Mesenchymal stem cell (in vitro differentiated cells and primary cell): ENCODE data around the gene EXOC6B.

Experiments
- DNase-seq: peaks from one replicate; pipeline ENCODE4 v3.0.0-alpha.2; 2013
- H2AFZ ChIP-seq: one replicate; pipeline ENCODE4 v1.6.1; 2013; ENCODE audit warnings: low read depth, mild to moderate bottlenecking, control low read depth, inconsistent platforms, low read length, moderate library complexity
- H2AK5ac ChIP-seq: 2 replicates; pipeline ENCODE4 v1.6.1; 2013; ENCODE audit warnings: low read length, moderate library complexity, mild to moderate bottlenecking, inconsistent platforms; ENCODE audit not compliant: severe bottlenecking
- H2BK120ac ChIP-seq: one replicate; pipeline ENCODE4 v1.6.1; 2013; ENCODE audit warnings: low read depth, mild to moderate bottlenecking, inconsistent platforms, low read length, moderate library complexity
- H2BK12ac ChIP-seq, 2 experiments: one replicate each; pipeline ENCODE4 v1.6.1; 2013; ENCODE audit warnings: inconsistent platforms in 2 of 2, low read length in 2 of 2, mild to moderate bottlenecking in 2 of 2, moderate library complexity in 2 of 2, control low read depth in 1 of 2
- H2BK15ac ChIP-seq: one replicate; pipeline ENCODE4 v1.6.1; 2013; ENCODE audit warnings: mild to moderate bottlenecking, low read depth, inconsistent platforms; ENCODE audit not compliant: poor library complexity, severe bottlenecking
- H2BK5ac ChIP-seq: 2 replicates; pipeline ENCODE4 v1.6.1; 2013; ENCODE audit warnings: low read depth, mild to moderate bottlenecking, low read length, control low read depth, inconsistent platforms; ENCODE audit not compliant: poor library complexity, severe bottlenecking
- H3K14ac ChIP-seq, 2 experiments: one replicate each; pipeline ENCODE4 v1.6.1; 2013; ENCODE audit warnings: inconsistent platforms in 2 of 2, low read length in 2 of 2, control low read depth in 1 of 2, mild to moderate bottlenecking in 1 of 2, moderate library complexity in 1 of 2
- H3K18ac ChIP-seq, 2 experiments: one replicate each; pipeline ENCODE4 v1.6.1; 2013; ENCODE audit warnings: inconsistent platforms in 2 of 2, low read length in 2 of 2, control low read depth in 1 of 2, low read depth in 1 of 2, mild to moderate bottlenecking in 1 of 2
- H3K23ac ChIP-seq, 2 experiments: one replicate each; pipeline ENCODE4 v1.6.1; 2013; ENCODE audit warnings: inconsistent platforms in 2 of 2, low read length in 2 of 2, mild to moderate bottlenecking in 2 of 2, moderate library complexity in 2 of 2, control low read depth in 1 of 2
- H3K27ac ChIP-seq: 2 replicates; pipeline ENCODE4 v1.5.1; 2013; ENCODE audit warnings: mild to moderate bottlenecking, moderate library complexity, low read length, control low read depth, inconsistent platforms; ENCODE audit not compliant: poor library complexity, severe bottlenecking
- H3K27me3 ChIP-seq, 2 experiments: 2 replicates each; pipeline versions ENCODE4 v1.6.1 to v1.7.0; 2013; ENCODE audit warnings: low read length in 2 of 2, mild to moderate bottlenecking in 2 of 2, moderate library complexity in 2 of 2, control low read depth in 1 of 2, inconsistent platforms in 1 of 2; ENCODE audit not compliant: control insufficient read depth in 1 of 2, insufficient read depth in 1 of 2
- H3K36me3 ChIP-seq, 2 experiments: 2 replicates each; pipeline versions ENCODE4 v1.6.1 to v1.7.0; 2013; ENCODE audit warnings: low read length in 2 of 2, control low read depth in 1 of 2, inconsistent platforms in 1 of 2, low read depth in 1 of 2, mild to moderate bottlenecking in 1 of 2; ENCODE audit not compliant: insufficient read depth in 2 of 2, control insufficient read depth in 1 of 2
- H3K4ac ChIP-seq, 2 experiments: one replicate each; pipeline ENCODE4 v1.6.1; 2013; ENCODE audit warnings: inconsistent platforms in 2 of 2, low read length in 2 of 2, mild to moderate bottlenecking in 2 of 2, moderate library complexity in 2 of 2, control low read depth in 1 of 2, low read depth in 1 of 2
- H3K4me1 ChIP-seq: 2 replicates; pipeline ENCODE4 v1.6.1; 2013; ENCODE audit warnings: low read depth, low read length, control low read depth; ENCODE audit not compliant: control insufficient read depth, insufficient read depth
- H3K4me2 ChIP-seq: 2 replicates; pipeline ENCODE4 v1.6.1; 2013; ENCODE audit warnings: low read length, mild to moderate bottlenecking, inconsistent platforms; ENCODE audit not compliant: poor library complexity, severe bottlenecking
- H3K4me3 ChIP-seq, 2 experiments: 2 replicates each; pipeline versions ENCODE4 v1.5.1 to v1.7.0; 2013; ENCODE audit warnings: low read length in 2 of 2, mild to moderate bottlenecking in 2 of 2, control low read depth in 1 of 2, low read depth in 1 of 2; ENCODE audit not compliant: insufficient read depth in 1 of 2
- H3K79me1 ChIP-seq: replicated peaks from 2 replicates; pipeline ENCODE4 v1.6.1; 2013; ENCODE audit warnings: mild to moderate bottlenecking, control low read depth, low read length, inconsistent platforms; ENCODE audit not compliant: poor library complexity, severe bottlenecking
- H3K9ac ChIP-seq: 2 replicates; pipeline ENCODE4 v1.7.0; 2013; ENCODE audit warnings: mild to moderate bottlenecking, low read length, moderate library complexity
- H3K9me3 ChIP-seq: 2 replicates; pipeline ENCODE4 v1.7.0; 2013; ENCODE audit warnings: mild to moderate bottlenecking, low read length; ENCODE audit not compliant: control insufficient read depth
- H4K8ac ChIP-seq: one replicate; pipeline ENCODE4 v1.6.1; 2013; ENCODE audit warnings: inconsistent platforms, mild to moderate bottlenecking, low read length, moderate library complexity
- H4K91ac ChIP-seq: one replicate; pipeline ENCODE4 v1.6.1; 2013; ENCODE audit warnings: mild to moderate bottlenecking, low read length, inconsistent platforms
- WGBS: methylation state at CpG from one replicate; pipeline ENCODE4 v1.1.7; 2013; ENCODE audit warnings: mixed read lengths; 5-methylcytosine and 5-hydroxymethylcytosine counted together

EXOC6B gene

DNA sequence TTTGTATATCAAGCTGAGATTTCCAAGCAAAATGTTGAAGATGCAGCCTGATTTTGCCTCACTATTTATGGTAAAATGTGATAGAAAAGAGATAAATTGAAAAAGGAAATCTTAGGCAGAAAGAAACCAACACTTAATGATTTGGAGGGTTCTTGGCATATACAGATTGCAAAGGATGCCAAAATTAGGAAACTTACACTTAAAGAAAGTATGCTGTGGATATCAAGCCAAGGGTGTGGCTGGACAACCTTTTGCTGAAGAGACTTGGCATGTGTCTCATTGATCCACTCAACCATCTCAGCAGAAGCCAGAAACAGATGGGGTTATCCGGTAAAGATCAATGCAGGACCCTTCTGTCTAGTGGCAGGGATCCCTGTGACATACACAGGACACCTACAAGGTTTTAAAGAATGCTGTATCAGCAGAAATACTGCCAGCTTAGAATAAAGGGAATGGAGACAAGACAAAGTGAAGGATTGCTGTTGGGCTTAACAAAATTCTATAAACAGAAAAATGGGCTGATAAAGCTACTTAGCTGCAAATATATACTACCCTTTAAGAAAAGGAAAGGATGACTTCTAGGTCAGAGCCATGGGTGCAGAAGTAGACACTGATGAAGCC, 570.9 kb downstream of the EXOC6B start:
- H3K23ac ChIP-seq, result no peak overlapping the region
- no peak overlapping the region for H2AFZ ChIP-seq
- no peak overlapping the region for H3K4ac ChIP-seq
- no peak overlapping the region for H2BK5ac ChIP-seq
- H3K27ac ChIP-seq, result no peak overlapping the region
- peaks cover 1% of the 10 kb centered on the region for H3K79me1 ChIP-seq
- H3K18ac ChIP-seq, result no peak overlapping the region
- no peak overlapping the region for H2BK12ac ChIP-seq
- H3K4me1 ChIP-seq, result no peaks in the 10 kb centered on the region
- H3K9me3 ChIP-seq, result peaks cover 3% of the 10 kb centered on the region
- no peaks in the 10 kb centered on the region for H3K36me3 ChIP-seq
- H3K27me3 ChIP-seq, result no peaks in the 10 kb centered on the region
- H3K4me3 ChIP-seq, result no peak overlapping the region
- no CpG with 5 or more reads among the region's 1 CpG for WGBS
- H3K4me2 ChIP-seq, result no peak overlapping the region
- no peak overlapping the region for H2BK15ac ChIP-seq
- no peak overlapping the region for H3K9ac ChIP-seq
- H4K8ac ChIP-seq, result no peak overlapping the region
- DNase-seq, result no peak
- no peak overlapping the region for H4K91ac ChIP-seq
- no peak overlapping the region for H2BK120ac ChIP-seq
- H2AK5ac ChIP-seq, result no peak overlapping the region
- H3K14ac ChIP-seq, result no peak overlapping the region

DNA sequence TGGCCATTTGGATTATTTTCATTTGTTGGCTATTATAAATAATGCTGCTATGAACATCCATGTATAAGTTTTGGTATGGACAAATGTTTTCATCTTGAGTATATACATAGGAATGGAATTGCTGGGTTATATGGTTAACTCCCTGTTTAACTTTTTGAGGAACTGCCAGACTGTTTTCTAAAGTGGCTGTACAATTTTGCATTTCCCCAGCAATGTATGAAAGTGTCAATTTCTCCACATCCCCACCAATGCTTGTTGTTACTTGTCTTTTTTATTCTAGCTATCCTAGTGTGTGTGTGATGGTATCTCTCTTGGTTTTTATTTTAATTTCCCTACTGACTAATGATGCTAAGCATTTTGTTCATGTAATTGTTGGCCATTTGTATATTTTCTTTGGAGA, 587.5 kb downstream of the EXOC6B start:
- H4K91ac ChIP-seq, result no peak overlapping the region
- H3K9me3 ChIP-seq, result no peaks in the 10 kb centered on the region
- no peak overlapping the region for H3K23ac ChIP-seq
- H3K79me1 ChIP-seq, result peaks cover 8% of the 10 kb centered on the region
- no peak overlapping the region for H3K4me2 ChIP-seq
- no peak overlapping the region for H3K9ac ChIP-seq
- no peak for DNase-seq
- no peaks in the 10 kb centered on the region for H3K36me3 ChIP-seq
- H3K4me1 ChIP-seq, result peaks cover 1% of the 10 kb centered on the region
- H3K14ac ChIP-seq, result no peak overlapping the region
- no peak overlapping the region for H2BK12ac ChIP-seq
- H2BK5ac ChIP-seq, result no peak overlapping the region
- H3K4ac ChIP-seq, result no peak overlapping the region
- H2BK120ac ChIP-seq, result no peak overlapping the region
- H2BK15ac ChIP-seq, result no peak overlapping the region
- H4K8ac ChIP-seq, result no peak overlapping the region
- H2AFZ ChIP-seq, result no peak overlapping the region
- H2AK5ac ChIP-seq, result no peak overlapping the region
- no peak overlapping the region for H3K4me3 ChIP-seq
- H3K27me3 ChIP-seq, result no peaks in the 10 kb centered on the region
- H3K18ac ChIP-seq, result no peak overlapping the region
- no peak overlapping the region for H3K27ac ChIP-seq

DNA sequence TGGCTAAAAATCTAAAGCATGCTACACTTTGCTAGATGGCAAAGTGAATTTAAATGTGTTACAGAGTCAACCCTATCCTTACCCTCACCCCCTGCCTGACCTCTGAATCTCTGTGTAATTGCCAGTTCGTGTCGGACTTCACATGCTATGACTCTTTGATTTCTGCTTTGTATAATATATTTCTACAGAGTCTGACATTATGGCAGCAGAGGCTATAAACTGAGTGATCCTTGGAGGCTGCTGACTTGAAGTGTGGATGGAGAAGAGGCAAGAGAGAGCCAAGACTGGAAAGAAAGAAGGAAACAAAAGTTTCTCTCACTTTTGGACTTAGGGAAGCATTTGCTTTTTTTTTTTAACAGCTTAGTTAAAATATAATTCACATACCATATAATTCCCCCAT, 588.3 kb downstream of the EXOC6B start:
- Histone ChIP-seq H3K4me1 (peaks cover 1% of the 10 kb centered on the region), H3K4ac (no peak overlapping the region), H3K14ac (no peak overlapping the region), H3K23ac (no peak overlapping the region), H3K4me2 (no peak overlapping the region), H3K18ac (no peak overlapping the region), H2BK12ac (no peak overlapping the region), H3K4me3 (no peak overlapping the region), H2BK120ac (no peak overlapping the region), H3K27me3 (no peaks in the 10 kb centered on the region), H3K79me1 (peaks cover 11% of the 10 kb centered on the region), H3K27ac (no peak overlapping the region), H2BK5ac (no peak overlapping the region), H3K36me3 (no peaks in the 10 kb centered on the region), H2BK15ac (no peak overlapping the region), H4K91ac (no peak overlapping the region), H3K9ac (no peak overlapping the region), H2AK5ac (no peak overlapping the region), H2AFZ (no peak overlapping the region), H3K9me3 (no peaks in the 10 kb centered on the region), H4K8ac (no peak overlapping the region)
- WGBS, result no CpG with 5 or more reads among the region's 2 CpGs
- DNase-seq, result no peak

DNA sequence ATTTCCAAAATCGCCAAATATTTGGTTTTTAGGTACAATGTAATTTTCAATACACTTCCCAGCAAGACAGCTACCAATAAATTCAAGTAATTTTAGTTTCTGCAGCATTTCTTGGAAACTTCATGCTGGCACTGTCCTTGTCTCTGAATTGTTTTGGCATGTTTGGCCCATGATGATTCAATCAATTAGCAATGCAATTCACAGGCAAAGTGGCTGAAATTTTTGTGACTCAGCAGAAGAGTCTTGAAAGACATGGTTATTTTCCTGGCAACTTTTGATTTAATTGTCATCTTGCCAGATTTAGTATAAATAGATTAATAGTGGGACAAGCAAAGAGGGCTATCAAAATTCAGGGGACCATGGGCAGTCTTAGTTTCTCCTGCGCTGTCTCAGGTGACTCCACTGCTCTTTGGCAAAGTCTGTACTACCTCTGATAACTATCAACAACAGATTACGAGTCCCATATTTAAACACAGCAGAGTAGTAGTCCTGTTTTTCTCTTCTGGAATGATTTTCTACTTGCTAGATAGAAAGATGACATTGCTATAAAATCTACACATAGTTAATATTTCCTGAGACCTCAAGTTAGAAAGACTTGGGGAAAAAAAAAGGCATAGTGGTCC, 589.3 kb downstream of the EXOC6B start:
- H4K8ac ChIP-seq, result no peak overlapping the region
- H3K27me3 ChIP-seq, result no peaks in the 10 kb centered on the region
- H2BK15ac ChIP-seq, result no peak overlapping the region
- no peak overlapping the region for H2AK5ac ChIP-seq
- no peaks in the 10 kb centered on the region for H3K4me1 ChIP-seq
- H3K14ac ChIP-seq, result no peak overlapping the region
- no peak overlapping the region for H3K9ac ChIP-seq
- H3K79me1 ChIP-seq, result peaks cover 11% of the 10 kb centered on the region
- H3K27ac ChIP-seq, result no peak overlapping the region
- H3K4ac ChIP-seq, result no peak overlapping the region
- no peak overlapping the region for H3K18ac ChIP-seq
- WGBS, result 0% methylated on average over 1 of the region's 3 CpGs
- no peak overlapping the region for H2BK12ac ChIP-seq
- H2AFZ ChIP-seq, result no peak overlapping the region
- no peak overlapping the region for H2BK5ac ChIP-seq
- H3K4me2 ChIP-seq, result no peak overlapping the region
- H2BK120ac ChIP-seq, result no peak overlapping the region
- H3K36me3 ChIP-seq, result no peaks in the 10 kb centered on the region
- no peak overlapping the region for H3K4me3 ChIP-seq
- H3K9me3 ChIP-seq, result no peaks in the 10 kb centered on the region
- peak; percentile 63 for DNase-seq
- H4K91ac ChIP-seq, result no peak overlapping the region
- no peak overlapping the region for H3K23ac ChIP-seq
